Measurements from ENCODE around the gene FAM222A.

Gene FAM222A

GRCh38 chr12:109739747-109740693 is 26.4 kb downstream of the FAM222A start:
- DNase-seq = no peak

- no peak for DNase-seq
Observed at GRCh38 chr12:109740694-109741245, 27.1 kb downstream of the FAM222A start.

GRCh38 chr12:109741286-109741969 is 27.8 kb downstream of the FAM222A start:
- DNase-seq = no peak

- DNase-seq = no peak
Observed at GRCh38 chr12:109741970-109742703, 28.5 kb downstream of the FAM222A start.

- no peak for DNase-seq
Observed at GRCh38 chr12:109743076-109743910, 29.7 kb downstream of the FAM222A start.

- DNase-seq = no peak
Observed at GRCh38 chr12:109744026-109744425, 30.4 kb downstream of the FAM222A start.

GRCh38 chr12:109744986-109745942 is 31.6 kb downstream of the FAM222A start:
- no peak for DNase-seq

- no peak for DNase-seq
Observed at GRCh38 chr12:109752117-109753053, 38.8 kb downstream of the FAM222A start.

GRCh38 chr12:109753054-109753401 is 39.4 kb downstream of the FAM222A start:
- no peak for DNase-seq

- no peak for DNase-seq
Observed at GRCh38 chr12:109753959-109754358, 40.3 kb downstream of the FAM222A start.

- no peak for DNase-seq
Observed at GRCh38 chr12:109756457-109756856, 42.8 kb downstream of the FAM222A start.

- DNase-seq = no peak
Observed at GRCh38 chr12:109757671-109758265, 44.1 kb downstream of the FAM222A start.

GRCh38 chr12:109758426-109759420 is 45.1 kb downstream of the FAM222A start:
- DNase-seq = no peak

- no peak for DNase-seq
Observed at GRCh38 chr12:109759595-109759994, 46.0 kb downstream of the FAM222A start.

- DNase-seq = no peak
Observed at GRCh38 chr12:109760031-109760929, 46.7 kb downstream of the FAM222A start.

GRCh38 chr12:109760930-109761921 is 47.6 kb downstream of the FAM222A start:
- no peak for DNase-seq
